ENCODE data around the gene SMYD2.

- no peak for TF ChIP-seq CTCF (IDR thresholded peaks at IDR 0.05; ENCODE audit: poor library complexity)
- TF ChIP-seq EZH2 (IDR thresholded peaks at IDR 0.05; ENCODE audit: borderline replicate concordance) = no peak
Observed at GRCh38 chr1:214272964-214273533, 7.9 kb upstream of the SMYD2 start.
